GOT3 (cell line): Measurements from ENCODE around the gene IMPG1.

Experiments
- DNase-seq: peaks from one replicate; lab custom pipeline; 2025; ENCODE audit warnings: mixed read lengths; lab: John Stamatoyannopoulos, UW

IMPG1 gene

GRCh38 chr6:76072562-76072961, at the start of gene IMPG1:
Gene IMPG1, minus strand, starts transcription at chr6:76072662. Its CDS starts 174 bp downstream, at chr6:76072488.
- no peak for DNase-seq

- no peak for DNase-seq
Observed at GRCh38 chr6:76120302-76120701, 47.8 kb upstream of the IMPG1 start.

GRCh38 chr6:76073281-76073680, 819 bp upstream of the IMPG1 start:
- DNase-seq: no peak

GRCh38 chr6:76057469-76057868, 15.0 kb downstream of the IMPG1 start:
- no peak for DNase-seq

GRCh38 chr6:76052314-76052713, 20.1 kb downstream of the IMPG1 start:
- no peak for DNase-seq

- no peak for DNase-seq
Observed at GRCh38 chr6:76043690-76044089, 28.8 kb downstream of the IMPG1 start.

GRCh38 chr6:76035713-76036112, 36.7 kb downstream of the IMPG1 start:
- no peak for DNase-seq

- no peak for DNase-seq
Observed at GRCh38 chr6:76026101-76026500, 46.4 kb downstream of the IMPG1 start.

- DNase-seq: no peak
Observed at GRCh38 chr6:76014626-76015530, 57.6 kb downstream of the IMPG1 start.

GRCh38 chr6:76004202-76004601, 68.3 kb downstream of the IMPG1 start:
- no peak for DNase-seq

GRCh38 chr6:76003686-76004085, 68.8 kb downstream of the IMPG1 start:
- DNase-seq: no peak

- DNase-seq: no peak
Observed at GRCh38 chr6:76003113-76003512, 69.3 kb downstream of the IMPG1 start.

- no peak for DNase-seq
Observed at GRCh38 chr6:76000629-76001028, 71.8 kb downstream of the IMPG1 start.

- no peak for DNase-seq
Observed at GRCh38 chr6:75997696-75998095, 74.8 kb downstream of the IMPG1 start.

GRCh38 chr6:75993236-75994162, 79.0 kb downstream of the IMPG1 start:
- no peak for DNase-seq

GRCh38 chr6:75991941-75992340, 80.5 kb downstream of the IMPG1 start:
- DNase-seq: no peak

- DNase-seq: no peak
Observed at GRCh38 chr6:75986935-75987334, 85.5 kb downstream of the IMPG1 start.

GRCh38 chr6:75975904-75976303, 96.6 kb downstream of the IMPG1 start:
- DNase-seq: no peak

- no peak for DNase-seq
Observed at GRCh38 chr6:75970093-75970492, 102.4 kb downstream of the IMPG1 start.

GRCh38 chr6:75968143-75968542, 104.3 kb downstream of the IMPG1 start:
- no peak for DNase-seq

GRCh38 chr6:75963569-75963968, 108.9 kb downstream of the IMPG1 start:
- DNase-seq: no peak

GRCh38 chr6:75952128-75952527, 120.3 kb downstream of the IMPG1 start:
- no peak for DNase-seq

GRCh38 chr6:75947935-75948334, 124.5 kb downstream of the IMPG1 start:
- DNase-seq: no peak
